Measurements from ENCODE around the gene RAET1G.
"Not testable (repeated sequence)": the region's sequence is repeated elsewhere in the genome, so short reads cannot be mapped to it uniquely, and the experiment has no call there.

The RAET1G gene, protein sequence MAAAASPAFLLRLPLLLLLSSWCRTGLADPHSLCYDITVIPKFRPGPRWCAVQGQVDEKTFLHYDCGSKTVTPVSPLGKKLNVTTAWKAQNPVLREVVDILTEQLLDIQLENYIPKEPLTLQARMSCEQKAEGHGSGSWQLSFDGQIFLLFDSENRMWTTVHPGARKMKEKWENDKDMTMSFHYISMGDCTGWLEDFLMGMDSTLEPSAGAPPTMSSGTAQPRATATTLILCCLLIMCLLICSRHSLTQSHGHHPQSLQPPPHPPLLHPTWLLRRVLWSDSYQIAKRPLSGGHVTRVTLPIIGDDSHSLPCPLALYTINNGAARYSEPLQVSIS

DNA sequence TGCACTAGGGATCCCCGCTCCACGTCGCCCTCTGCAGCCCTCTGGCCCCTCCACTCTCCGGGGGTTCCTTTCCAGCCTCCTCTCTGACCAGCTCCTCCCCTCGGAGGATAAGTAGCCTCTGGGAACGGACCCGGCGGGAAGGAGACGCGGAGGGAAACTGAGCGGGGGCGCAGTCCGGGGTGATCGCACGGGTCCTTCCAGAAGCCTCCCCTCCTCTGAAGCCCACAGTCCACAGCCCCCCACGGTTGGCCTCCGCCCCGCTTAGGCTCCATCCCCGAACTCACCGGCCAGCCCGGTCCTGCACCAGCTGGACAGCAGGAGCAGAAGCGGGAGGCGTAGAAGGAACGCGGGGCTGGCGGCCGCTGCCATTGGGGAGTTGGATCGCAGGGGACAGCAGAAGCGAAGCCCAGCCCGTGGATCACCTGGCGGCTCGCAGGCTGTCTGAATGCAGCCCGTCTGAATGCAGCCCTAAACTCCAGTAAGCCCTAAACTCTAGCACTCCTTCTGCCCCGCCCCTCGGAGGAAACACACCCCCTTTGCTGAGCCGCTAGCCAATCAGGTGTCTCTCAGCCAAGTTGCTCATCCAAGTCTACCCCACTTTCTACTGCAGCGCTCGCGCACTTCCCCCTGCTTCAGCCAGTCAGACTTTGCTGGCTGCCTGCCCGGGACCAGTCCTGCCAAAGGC is at the start of gene RAET1G:
Gene RAET1G (minus strand): TSS at position 480 of the 685 bp plus-strand sequence. CDS start 111 bp downstream, at position 369.
- FAIRE-seq, result no peak

- no peak for FAIRE-seq
These were observed 46.7 kb upstream of the RAET1G start for GRCh38 chr6:149969635-149970034.

DNA sequence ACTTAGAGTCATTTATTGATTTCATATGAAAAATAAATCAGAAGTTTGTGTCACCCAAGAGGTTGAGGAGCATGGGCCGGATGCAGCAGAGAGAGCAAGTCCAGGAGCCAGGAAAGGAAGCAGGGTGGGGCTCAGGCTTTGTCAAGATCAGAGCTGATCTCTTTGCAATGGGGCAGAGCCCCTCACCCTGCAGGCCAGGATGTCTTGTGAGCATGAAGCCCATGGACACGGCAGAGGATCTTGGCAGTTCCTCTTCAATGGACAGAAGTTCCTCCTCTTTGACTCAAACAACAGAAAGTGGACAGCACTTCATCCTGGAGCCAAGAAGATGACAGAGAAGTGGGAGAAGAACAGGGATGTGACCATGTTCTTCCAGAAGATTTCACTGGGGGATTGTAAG is 46.0 kb upstream of the RAET1G start:
- FAIRE-seq, result not testable (repeated sequence)

DNA sequence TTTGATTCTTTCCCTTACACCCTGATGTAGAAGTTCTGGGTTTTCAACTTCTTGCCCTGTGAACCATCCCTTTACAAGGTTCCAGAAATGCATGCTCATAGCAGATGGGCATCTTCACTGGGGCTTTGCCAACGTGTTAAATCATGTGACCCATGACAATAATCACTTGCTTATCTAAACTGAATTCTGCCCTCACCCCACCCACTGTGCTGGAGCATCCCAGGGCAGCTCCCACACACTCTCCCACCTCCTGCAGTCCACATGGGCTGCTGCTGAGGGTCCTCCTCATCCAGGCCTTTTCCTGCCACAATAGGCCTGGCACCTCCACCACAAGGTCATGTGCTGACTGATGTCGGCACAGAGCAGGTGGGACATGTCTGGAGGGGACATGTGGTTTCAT is 45.1 kb upstream of the RAET1G start:
- FAIRE-seq, result not testable (repeated sequence)

- no peak for FAIRE-seq
These were observed 44.7 kb upstream of the RAET1G start for GRCh38 chr6:149967591-149967990.

GRCh38 chr6:149966319-149966718 is 43.4 kb upstream of the RAET1G start:
- not testable (repeated sequence) for FAIRE-seq

GRCh38 chr6:149965194-149966020 is 42.5 kb upstream of the RAET1G start:
- FAIRE-seq, result no peak

- no peak for FAIRE-seq
These were observed 41.6 kb upstream of the RAET1G start for GRCh38 chr6:149964308-149965193.

DNA sequence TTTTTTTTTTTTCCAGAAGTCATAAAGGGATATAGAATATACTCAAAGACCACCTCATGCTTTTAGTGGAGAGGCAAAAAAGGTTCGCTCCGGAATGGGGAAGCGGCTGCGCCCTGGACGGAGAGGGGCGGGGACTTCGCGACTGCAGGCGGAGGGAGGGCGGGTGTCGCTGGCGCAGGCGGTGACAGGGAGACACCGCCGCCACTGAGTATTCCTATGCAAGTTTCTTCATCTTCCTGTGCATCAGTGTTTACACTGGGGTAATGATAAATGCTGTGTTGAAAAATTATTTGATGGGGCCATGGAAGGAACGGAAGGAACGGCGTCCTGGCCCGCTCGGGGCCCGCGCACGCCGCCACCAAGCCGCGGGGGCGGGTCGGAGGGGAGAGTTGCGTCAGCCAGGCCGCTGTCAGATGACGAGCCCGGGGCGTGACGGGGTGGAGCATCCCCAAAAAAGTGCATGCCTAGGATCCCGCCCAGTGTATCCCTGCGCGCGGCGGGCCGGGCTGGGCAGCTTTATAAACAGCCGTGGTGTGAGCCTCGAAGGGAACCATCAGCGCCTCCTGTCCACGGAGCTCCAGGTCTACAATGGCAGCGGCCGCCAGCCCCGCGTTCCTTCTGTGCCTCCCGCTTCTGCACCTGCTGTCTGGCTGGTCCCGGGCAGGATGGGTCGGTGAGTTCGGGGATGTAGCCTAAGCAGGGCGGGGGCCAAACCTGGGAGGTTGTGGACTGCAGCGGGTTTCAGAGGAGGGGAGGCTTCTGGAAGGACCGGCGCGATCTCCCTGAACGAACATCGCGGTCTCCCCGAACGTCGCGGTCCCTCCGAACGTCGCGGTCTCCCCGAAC is 40.8 kb upstream of the RAET1G start, which contains the start of gene ULBP1:
Gene ULBP1 (plus strand): TSS at position 482 of the 846 bp plus-strand sequence. CDS start 107 bp downstream, at position 589.
- no peak for FAIRE-seq

DNA sequence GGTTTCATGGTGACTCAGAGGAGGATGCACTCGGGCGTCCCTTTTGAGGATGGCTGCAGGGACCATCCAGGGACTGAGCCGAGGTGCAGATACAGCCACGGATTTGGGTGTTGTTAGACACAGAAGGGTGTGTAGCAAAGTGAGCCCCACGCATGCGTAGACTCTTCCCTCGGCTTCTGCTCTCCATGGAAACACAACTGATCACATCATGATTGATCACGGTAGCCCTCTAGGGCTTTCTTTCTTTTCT is 40.2 kb upstream of the RAET1G start:
- no peak for FAIRE-seq

GRCh38 chr6:149962461-149963211 is 39.7 kb upstream of the RAET1G start:
- FAIRE-seq, result no peak

- no peak for FAIRE-seq
These were observed 39.0 kb upstream of the RAET1G start for GRCh38 chr6:149961728-149962425.

DNA sequence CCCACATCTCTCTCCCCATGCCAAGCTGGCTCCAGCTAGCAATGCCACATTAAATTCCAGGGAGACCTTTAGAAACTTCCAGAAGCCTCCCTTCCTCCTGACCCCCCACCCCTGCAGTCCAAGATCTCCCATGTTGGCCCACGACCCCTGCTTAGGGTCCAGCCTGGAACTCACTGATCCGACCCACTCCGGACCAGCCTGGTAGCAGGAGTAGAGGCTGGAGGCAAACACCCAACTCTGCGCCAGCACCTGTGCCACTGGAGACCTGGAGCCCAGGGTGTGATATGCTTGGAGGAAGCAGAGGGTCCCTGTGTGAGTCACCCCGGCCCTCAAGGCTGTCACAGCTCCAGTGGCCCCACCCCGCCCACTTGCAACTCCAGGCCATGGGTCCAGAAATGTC is 37.6 kb upstream of the RAET1G start:
- FAIRE-seq, result no peak

GRCh38 chr6:149959806-149960205 is 36.9 kb upstream of the RAET1G start:
- FAIRE-seq, result not testable (repeated sequence)

DNA sequence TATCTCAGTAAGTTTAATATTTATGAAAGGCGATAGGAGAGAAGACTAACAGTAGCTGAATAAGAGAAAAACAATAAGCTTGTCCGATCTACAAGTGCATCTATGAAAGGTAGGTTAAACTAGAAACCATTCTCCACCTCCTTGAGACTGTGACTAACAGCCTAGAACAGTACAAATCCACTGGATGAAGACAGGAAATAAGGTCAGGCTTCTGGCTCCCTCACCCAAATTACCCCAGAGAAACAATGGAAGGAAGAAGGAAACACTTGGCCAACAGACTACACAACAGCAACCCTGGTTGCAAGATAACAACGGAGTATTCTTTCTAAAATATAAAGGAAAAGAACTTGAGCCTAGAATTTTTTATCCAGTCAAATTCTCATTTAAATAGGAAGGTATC is 35.2 kb upstream of the RAET1G start:
- not testable (repeated sequence) for FAIRE-seq

DNA sequence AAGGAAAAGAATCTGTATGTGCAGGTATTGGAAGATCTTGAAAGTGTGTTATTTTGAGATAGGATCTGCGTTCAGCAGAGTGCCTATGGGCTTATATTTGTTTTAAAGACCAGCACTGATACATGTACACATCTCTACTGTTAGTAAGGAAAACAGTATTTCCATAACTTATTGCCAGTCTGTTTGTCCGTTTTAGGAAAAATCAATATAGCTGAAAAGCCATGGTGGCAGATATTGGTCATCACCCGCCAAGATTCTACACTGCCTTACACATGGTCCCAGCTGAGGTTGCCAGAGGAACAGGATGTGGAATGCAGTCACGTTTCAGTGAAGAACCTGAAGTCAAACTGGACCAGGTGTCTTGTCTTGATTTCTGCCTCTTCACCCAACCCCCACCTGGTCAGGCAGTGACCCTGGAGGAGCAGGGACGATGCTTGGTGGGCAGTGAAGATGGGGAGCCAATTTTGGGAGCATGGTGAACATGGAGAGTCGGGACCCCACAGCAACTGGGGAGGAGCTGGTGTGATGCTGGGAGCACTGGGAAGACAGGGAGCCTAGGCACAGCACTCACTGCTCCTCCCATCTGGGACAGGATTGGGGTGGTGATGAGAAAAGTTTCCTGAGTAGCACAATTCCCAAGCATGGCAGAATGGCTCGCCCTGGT is 32.9 kb upstream of the RAET1G start:
- not testable (repeated sequence) for FAIRE-seq

GRCh38 chr6:149954984-149955653 is 32.2 kb upstream of the RAET1G start:
- FAIRE-seq, result not testable (repeated sequence)

DNA sequence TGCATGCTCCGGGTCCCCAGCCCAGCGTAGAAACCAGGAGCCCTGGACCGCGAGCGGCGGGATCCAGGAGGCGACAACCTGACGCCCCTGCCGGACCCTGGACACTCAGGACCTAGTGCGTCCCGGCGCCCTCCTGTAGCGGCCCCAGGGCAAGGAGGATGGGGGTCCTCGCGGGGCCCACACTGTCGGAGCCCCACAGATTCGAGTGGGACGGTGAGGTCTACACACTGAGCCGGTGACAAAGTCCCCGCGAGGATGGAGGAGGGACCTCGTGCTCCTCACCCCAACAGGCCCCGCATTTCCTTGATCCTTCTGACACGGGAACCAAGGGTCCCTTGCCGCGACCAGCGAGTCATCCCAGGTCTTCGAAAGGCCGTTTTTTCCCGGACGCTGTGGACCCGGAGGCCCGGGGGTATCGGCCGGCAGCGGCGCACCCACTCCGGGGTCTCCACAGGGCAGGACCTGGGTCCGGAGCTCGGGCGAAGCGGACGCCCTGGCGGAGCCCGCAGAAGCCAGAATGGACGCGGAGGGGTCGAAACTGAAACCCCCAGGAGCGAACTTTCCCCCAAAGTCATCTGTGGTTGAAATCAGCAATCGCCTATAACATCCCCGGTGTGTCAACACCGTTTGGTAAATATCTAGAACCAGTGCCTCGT is 31.5 kb upstream of the RAET1G start:
- not testable (repeated sequence) for FAIRE-seq
